Effector CD4-positive, alpha-beta T cell (primary cell): ENCODE results near the gene ALDH16A1.
"Not testable (repeated sequence)": the region's sequence is repeated elsewhere in the genome, so short reads cannot be mapped to it uniquely, and the experiment has no call there.

Experiments used
- DNase-seq: peaks from one replicate; pipeline ENCODE4 v3.0.0-alpha.2; 2020

ALDH16A1 gene

DNA sequence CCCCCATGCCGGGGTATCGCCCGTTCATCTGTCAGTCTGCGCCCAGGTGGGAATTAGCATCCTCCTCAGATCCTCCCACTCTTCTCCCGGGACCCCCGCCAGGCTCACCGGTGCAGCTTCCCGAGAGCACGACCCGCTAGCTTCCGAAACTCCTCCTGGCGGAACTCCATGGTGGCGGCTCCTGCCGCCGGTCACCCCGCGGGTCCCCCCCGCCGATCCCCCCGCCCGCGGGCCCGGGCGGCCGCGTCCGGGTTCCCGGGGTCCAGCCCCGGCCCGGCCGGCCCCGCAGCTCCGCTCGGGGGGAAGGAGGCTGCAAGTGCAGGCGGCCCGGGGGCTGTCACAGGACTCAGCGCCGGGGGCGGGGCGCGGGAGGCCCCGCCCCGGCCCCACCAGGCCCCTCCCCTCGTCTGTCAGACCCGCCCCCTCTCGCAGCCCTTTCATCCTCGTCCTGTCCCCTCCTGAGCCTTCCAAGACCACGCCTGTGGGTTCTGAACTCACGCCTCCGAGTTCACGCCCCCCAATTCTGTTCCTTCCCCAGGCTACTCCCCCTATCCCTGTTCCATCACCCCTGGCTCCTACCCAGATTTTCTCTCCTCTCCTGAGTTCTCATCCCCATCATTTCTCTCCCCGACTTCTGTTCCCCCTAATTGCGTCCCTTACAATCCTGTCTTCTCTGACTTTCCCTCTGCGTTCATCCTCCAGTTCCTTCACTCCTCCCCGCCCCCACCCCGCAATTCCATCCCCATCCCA is 11.6 kb upstream of the ALDH16A1 start, which contains the start of gene SLC17A7:
Gene SLC17A7, minus strand, starts transcription at position 318 of the 750 bp plus-strand sequence. Its CDS starts 148 bp downstream, at position 170.
- no peak for DNase-seq

DNA sequence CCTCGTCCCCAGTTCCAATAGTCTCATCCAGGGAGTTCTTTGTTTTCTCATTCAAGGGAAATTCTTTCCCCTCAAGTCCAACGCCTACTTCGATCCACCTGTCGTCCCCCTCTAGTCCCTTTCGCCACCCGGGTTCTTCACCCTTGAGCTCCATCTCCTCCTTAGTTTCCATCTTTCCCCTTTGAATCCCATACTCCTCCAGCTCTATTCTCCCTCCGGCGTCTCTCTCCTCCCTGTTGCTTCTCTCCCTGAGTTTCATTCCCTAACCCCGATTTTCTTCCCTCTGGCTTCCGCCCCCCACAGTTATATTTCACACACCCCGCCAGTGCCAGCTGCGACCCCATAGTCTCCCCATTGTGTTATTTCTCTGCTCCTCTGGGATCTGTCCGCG is 11.1 kb upstream of the ALDH16A1 start:
- no peak for DNase-seq

GRCh38 chr19:49442354-49442753 is 10.7 kb upstream of the ALDH16A1 start:
- no peak for DNase-seq

DNA sequence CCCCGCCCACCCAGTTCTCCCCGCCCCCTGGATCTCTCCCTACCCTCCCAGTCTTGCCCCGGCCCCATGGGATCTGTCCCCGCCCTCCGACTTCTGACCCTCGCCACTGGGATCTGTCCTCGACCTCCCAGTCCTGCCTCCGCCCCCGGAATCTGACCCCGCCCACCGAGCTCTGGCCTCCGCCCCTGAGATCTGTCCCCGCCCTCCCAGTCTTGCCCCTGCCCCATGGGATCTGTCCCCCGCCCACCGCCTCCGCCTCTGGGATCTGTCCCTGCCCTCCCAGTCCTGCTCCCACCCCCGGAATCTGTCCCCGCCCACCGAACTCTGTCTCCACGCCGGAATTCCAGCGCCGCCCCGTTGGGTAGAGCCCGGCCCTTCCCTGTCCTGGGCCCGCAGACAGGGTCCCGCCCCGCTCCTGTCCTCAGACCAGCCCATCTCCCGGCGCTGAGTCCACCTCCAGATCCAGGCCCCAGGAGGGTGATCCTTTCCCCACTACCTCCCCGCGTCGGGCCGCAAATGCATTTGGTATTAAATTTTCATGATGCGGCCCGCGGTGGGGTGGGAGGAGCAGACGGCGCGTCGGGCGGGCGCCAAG is 10.2 kb upstream of the ALDH16A1 start:
- peak; percentile 39 for DNase-seq

DNA sequence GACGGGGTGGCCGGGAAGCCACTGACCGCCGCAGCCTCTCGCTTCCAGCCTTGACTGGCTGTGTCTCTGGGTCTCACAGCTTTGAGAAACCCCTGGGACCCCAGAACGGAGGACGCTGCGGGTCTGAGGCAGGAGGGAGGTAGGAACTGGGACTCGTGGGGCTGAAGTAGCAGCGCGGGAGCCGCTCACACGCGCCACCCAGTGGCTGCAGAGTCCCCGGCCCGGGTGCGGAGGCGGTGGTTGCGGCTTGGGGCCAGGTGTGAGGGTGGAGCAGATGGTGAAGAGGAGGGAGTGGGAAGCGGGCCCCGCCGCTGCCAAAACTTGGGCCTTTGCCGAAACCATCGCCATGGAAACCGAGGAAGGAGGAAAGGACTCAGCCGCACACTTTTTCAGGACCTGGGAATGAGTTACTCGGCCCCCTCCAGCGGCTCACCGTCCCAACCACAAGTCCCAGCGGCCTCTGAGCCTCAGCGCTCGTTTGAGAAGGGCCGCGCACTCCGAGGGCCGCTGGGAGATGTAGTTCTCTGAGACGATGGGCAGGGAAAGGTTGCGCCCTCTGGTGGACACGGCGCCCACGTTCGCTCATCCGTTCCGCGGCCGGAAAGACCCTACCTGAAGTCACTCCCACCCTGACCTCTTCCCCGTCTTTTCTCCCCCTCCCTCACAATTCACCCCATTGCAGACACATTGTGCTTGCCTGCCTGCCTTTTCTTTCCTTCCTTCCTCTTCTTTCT is 9.5 kb upstream of the ALDH16A1 start:
- DNase-seq, result peak; percentile 94

DNA sequence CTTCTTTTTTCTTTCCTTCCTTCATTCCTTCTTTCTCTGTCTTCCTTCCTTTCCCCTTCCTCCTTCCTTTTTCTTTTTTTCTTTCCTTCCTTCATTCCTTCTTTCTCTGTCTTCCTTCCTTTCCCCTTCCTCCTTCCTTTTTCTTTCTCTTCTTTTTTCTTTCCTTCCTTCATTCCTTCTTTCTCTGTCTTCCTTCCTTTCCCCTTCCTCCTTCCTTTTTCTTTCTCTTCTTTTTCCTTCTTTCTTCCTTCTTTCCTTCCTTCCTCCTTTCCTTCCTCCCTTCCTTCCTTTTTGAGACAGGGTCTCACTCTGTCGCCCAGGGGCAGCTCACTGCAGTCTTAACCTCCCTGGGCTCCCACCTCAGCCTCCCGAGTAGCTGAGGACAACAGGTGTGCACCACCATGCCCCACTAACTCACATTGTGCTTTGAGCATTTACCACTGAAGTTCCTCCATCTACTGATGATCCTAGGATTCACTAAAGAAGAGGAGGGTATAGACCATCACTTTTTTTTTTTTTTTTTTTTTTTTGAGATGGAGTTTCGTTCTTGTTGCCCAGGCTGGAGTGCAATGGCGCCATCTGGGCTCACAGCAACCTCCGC is 8.8 kb upstream of the ALDH16A1 start:
- DNase-seq, result not testable (repeated sequence)

DNA sequence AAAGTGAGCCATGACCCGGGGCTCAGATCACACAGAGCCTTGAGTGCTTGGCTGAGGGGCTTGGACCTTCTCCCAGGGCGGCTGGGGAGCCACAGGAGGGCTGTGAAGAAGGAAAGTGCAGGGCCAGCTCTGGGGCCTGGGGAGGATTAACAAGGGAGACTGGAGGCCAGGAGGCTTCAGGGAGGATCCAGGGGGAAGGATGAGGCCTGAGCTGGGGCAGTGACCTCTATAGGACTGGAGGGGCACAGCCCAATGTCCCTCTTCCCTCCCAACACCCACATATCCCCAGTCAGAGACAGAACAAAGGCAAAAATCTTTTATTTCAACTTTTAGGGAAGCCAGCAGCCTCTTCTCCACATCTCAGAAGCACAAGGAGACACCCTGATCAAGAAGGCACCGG is 7.0 kb upstream of the ALDH16A1 start:
- no peak for DNase-seq

- no peak for DNase-seq
Observed at GRCh38 chr19:49447485-49448431, 5.3 kb upstream of the ALDH16A1 start.

DNA sequence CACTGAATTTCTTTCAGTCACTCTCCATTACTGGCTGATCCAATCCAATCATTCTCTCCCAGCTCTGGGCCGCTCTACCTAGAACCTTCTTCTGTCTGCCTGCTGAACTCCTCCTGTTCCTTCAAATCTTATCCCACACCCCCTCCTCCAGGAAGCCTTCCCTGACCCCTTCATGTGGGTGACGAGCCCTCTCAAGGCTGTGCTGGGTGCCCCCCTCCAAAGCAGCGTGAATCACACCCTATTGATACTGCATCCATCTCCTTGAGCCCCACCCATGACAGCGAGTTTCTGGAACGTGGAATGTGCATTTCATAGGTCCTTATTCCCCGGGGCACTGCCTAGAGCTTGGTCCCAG is 4.6 kb upstream of the ALDH16A1 start:
- no peak for DNase-seq

DNA sequence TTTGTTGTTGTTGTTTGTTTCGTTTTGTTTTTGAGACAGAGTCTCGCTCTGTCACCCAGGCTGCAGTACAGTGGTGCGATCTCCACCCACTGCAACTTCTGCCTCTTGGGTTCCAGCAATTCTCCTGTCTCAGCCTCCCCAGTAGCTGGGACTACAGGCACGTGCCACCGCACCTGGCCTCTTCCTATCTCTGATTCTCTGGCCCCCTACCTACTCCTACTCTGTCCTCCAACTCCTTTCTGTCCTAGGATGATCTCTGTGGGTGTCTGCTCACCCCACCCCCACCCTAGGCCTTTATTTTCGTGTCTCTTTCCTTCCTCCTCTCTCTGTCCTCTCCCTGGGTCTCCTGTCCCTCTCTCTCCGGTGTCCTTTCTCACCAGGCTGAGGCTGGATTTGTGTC is 2.6 kb upstream of the ALDH16A1 start:
- DNase-seq, result no peak

DNA sequence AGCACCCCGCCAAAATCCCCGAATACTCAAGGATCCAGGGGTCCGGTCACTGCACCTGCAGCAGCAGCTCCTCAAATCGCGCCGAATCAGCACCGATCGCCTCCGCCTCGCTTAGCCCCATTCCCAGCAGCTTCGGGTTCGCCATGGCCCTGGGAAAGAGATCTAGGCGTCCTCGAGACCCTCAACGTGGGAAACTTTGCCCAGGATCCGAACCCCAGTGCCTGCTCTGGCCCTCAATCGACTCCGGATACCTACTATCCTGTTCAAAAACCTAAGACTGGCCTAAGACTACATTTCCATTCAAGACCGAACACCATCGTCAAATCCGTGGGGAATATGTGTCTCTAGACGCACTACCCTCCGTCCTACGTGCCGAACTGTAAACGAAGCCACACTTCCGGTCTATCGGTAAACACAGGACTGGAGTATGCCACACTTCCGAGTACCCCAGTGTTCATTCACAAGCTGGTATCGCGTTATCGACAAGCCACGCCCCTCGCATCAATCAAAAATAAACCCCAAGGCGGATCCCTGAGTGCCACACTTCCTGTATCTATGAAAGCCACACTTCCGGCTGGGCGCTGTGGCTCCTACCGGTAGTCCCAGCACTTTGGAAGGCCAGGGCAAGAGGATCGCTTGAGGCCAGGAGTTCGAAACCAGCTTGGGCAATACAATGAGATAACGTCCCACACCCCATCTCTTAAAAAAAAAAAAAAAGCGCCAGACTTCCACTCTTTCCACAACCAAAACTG is 1.4 kb upstream of the ALDH16A1 start, which contains the start of gene PIH1D1:
Gene PIH1D1, minus strand, starts transcription at position 385 of the 752 bp plus-strand sequence. Its CDS starts 240 bp downstream, at position 145.
- DNase-seq, result peak; percentile 92

- DNase-seq, result no peak
Observed at GRCh38 chr19:49453757-49454240, 774 bp downstream of the ALDH16A1 start.

DNA sequence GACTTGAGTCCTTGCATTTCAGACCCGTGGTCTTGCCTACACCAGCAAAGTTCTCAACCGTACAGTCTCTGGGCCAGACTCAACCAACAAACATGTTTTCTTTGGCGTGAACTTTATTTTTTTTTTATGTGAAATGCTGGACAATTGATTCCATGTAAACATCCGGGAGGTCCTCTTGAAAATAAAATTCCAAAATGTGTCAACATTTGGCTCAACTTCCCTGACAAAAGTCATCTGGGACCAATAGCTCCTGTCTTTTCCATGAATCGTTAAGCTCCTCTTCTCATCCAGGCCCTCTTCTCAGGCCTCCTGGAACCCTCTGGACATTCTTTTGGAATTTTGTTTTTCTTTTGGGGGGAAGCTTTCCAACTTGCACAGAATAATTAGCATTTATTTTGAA is 2.7 kb downstream of the ALDH16A1 start:
- DNase-seq, result no peak

- DNase-seq, result no peak
Observed at GRCh38 chr19:49456326-49456725, 3.3 kb downstream of the ALDH16A1 start.

DNA sequence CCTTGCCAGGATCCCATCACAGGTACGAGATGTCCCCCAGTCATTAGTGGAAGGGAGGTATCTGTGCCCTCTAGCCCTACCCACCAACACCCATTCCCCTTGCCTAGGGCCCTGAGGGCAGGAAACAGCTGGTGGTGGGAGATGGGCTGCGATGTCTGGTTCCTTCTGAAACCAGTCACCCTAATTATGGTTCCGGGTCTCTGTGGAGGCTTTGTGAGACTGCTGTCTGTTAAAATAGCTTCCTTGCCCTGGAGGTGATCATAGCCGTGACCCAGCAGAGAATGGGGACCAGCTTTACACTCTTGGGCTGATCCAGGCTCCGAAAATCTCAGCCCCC is 5.5 kb downstream of the ALDH16A1 start:
- DNase-seq, result no peak

GRCh38 chr19:49459388-49459787 is 6.4 kb downstream of the ALDH16A1 start:
- no peak for DNase-seq

GRCh38 chr19:49461130-49461529 is 8.1 kb downstream of the ALDH16A1 start:
- not testable (repeated sequence) for DNase-seq

GRCh38 chr19:49461656-49462055 is 8.6 kb downstream of the ALDH16A1 start:
- no peak for DNase-seq

DNA sequence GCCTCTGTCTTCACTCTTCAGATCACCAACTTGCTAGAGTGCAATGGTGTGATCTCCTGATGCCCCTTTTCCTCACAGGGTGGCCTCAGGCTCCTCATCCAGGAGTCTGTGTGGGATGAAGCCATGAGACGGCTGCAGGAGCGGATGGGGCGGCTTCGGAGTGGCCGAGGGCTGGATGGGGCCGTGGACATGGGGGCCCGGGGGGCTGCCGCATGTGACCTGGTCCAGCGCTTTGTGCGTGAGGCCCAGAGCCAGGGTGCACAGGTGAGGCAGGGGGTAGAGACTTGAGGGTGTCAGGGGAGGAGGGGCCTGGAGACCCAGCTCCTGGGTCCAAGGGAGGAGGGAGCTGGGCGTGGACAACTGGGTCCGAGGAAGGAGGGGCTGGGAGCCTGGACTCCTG is 9.5 kb downstream of the ALDH16A1 start:
- no peak for DNase-seq

GRCh38 chr19:49463960-49464740 is 11.1 kb downstream of the ALDH16A1 start:
- DNase-seq, result no peak

DNA sequence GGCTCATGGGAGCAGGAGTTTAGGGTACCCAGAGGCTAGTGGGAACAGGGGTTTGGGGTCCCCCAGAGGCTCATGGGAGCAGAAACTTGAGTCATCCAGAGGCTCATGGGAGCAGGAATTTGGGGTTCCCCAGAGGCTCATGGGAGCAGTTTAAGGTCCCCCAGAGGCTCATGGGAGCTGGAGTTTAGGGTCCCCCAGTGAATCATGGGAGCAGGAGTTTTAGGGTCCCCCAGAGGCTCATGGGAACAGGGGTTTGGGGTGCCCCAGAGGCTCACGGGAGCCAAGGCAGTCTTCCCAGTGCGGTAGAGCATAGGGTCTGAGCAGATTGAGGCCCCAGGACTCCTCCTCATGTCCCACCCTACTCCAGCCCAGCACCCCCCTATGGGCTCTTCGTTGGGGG is 12.3 kb downstream of the ALDH16A1 start:
- no peak for DNase-seq
